NCI-H82 treated with DMSO at 0.1 percent for 48 hours (cell line): ENCODE data around the gene GABBR2.

Experiments used
- DNase-seq: peaks from one replicate; lab custom pipeline; 2025; ENCODE audit not compliant: unreplicated experiment; lab: John Stamatoyannopoulos, UW

Gene GABBR2

DNA sequence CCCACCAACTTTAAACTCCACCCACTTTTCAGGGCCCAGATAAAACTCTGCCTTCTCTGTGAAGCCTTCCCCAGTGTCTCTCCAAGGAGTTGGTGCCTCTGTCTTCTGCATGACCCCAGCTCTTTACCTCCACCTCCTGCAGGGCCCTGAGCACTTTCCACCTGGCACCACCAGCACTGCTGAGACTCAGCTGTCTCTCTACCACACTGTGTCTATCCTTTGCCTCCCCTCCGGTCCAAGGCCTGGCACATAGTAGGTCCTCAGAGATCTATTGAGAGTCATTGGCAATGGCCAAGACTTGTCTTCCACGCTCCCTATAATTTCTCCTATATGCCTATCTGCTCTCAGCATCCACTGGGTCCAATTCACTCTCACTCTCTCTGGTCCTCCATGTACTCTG lies 12.9 kb upstream of the GABBR2 start:
- no peak for DNase-seq

DNA sequence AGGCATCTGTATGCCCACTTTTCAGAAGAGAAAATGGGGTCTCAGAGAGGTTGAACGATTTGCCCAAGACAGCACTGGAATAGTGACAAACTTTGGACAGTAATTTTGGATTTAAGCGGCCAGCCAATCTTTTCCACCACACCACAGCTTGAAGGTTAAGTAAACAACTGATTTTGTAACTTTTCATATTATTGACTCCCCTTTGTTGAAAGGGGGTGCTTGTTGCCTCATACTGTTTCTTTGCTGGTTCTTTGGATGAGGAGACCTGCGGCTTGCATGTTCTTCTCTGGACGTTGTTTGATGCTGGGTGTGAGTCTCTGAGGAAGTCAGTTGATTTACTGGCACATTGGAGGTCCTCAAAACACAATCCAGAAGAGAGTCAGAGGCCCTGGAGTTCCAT lies 11.7 kb upstream of the GABBR2 start:
- no peak for DNase-seq

DNA sequence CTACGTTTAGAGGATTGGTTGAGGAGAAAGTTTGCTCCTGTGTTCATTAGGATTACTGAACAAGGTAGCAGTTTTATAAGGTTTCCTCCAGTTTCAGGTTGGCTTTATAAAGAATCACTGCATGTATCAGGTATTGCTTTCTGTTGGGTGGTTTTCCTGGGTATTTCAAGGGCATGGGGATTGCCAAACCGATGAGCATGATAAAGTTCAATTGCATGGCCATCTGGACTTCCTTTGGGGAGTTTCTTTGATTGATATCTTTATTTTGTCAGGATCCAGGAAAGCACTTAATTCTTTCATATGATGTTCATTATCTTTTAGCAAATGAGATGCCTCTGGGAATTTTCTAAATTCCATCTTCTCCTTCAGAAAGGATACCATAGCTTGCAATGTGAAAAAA lies 10.3 kb upstream of the GABBR2 start:
- DNase-seq, result no peak

DNA sequence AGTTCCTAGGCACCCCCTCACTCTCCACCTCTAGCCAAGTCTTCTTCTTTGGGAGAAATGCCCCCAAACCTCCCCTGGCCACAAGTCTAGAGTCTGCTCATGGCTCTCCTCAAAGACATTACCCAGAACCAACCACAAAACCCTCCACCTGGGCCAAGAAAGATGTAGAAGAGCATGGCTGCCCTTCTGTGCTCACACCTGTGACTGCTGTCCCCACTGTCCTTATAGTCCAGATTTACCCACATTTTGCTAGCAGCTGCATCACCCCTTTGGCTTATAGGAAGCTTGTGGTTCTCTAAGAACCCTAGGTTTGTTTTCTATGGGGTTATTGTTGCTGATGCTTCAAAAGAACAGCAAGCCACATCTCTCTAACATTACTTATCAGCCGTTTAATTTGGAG lies 6.1 kb upstream of the GABBR2 start:
- no peak for DNase-seq

DNA sequence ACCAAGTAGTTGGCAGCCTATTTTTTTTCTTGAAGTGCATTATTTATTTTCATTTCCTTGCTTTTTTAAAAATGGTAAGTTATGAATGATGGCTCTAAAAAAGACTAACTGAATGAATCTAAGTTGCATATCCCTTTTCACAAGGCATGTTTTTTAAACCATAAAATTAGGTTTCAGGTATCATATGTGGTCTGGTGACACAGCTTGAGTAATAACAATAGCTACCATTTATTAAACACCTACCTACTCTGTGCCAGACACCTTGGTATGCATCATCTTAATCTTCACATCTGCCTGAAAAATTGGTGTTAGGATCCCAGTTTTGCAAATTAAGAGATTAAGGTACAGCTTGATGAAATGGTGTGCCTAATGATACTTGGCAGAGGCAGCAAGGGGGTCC lies 4.3 kb upstream of the GABBR2 start:
- no peak for DNase-seq

DNA sequence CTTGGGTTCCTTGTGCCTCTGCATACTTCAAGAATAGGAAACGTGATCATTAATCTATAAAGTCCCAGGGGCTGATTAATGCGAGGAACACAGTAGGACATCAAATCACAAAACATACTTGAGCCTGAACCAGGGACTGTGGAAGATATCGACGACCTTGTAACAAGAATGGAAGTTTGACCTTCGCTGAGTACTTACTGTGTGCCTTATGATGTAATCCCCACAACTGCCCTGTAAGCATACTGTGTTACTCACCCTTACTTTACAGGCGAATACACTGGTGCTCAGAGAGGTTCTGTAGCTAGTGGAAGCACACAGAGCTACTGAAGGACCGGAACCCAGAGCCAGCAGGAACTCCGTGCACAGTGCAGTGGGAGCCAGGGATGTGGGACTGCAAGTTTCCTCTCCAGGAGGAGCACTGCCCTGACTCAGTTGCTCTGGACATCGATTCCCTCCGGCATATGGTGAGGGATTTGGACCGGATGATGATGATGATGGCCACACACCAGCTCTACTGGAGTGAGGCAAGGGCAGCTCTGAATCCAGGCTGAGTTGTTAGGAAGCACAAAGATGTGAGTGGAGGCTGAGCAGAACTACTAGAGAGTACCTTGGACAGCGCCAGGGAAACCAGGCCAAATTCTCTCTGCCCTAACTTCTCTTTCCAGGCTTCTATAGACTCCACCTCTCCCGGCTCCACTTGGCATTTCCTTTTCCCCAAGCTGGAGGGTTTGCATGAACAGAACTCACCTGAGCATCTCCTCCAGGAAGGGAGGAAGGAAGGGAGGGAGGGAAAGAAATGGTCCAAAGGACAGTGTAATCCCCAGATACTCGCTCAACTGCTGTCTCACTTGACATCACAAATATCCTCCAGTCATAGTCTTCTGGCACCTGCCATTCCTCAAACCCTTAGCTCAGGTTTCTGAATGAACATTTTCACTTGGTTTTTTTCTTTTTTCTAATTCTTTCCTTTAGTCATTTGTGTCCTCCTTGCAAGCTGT lies 1.5 kb upstream of the GABBR2 start:
- DNase-seq, result no peak

DNA sequence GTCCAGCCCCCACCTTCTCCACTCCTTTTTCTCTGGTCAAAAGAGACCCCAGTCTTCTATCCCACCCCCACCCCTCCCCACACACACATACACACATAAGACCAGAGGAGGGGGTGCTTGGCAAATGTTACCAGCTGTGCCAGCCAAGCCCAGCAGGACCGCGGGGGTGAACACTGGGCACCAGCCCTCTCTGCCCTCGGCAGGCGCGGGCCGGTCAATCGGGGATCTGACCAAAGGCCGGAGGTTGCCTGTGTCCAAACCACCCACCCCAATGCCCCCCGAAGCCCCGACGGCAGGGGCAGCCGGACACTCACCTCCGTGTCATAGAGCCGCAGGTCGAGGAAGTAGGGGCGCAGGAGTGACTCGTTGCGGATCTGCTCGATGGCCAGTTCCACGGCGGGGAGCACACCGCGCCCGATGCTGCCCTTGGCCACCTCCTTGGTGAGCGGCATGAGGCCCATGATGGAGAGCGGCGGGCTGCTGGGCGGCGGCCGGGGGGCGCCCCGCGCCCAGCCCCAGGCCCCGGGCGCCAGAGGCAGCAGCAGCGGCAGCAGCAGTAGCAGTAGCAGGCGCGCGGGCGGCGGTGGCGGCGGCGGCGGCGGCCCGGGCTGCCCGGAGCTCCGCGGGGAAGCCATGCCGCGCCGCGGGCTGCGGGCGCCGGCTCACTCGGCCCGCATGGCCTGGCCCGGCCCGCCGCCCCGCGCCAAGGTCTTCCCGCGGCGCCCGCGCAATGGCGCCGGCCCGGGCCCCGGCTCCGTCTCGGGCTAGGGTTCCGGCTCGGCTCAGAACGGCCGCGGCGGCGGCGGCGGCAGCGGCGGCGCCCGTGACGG lies 417 bp downstream of the GABBR2 start:
- DNase-seq, result no peak

DNA sequence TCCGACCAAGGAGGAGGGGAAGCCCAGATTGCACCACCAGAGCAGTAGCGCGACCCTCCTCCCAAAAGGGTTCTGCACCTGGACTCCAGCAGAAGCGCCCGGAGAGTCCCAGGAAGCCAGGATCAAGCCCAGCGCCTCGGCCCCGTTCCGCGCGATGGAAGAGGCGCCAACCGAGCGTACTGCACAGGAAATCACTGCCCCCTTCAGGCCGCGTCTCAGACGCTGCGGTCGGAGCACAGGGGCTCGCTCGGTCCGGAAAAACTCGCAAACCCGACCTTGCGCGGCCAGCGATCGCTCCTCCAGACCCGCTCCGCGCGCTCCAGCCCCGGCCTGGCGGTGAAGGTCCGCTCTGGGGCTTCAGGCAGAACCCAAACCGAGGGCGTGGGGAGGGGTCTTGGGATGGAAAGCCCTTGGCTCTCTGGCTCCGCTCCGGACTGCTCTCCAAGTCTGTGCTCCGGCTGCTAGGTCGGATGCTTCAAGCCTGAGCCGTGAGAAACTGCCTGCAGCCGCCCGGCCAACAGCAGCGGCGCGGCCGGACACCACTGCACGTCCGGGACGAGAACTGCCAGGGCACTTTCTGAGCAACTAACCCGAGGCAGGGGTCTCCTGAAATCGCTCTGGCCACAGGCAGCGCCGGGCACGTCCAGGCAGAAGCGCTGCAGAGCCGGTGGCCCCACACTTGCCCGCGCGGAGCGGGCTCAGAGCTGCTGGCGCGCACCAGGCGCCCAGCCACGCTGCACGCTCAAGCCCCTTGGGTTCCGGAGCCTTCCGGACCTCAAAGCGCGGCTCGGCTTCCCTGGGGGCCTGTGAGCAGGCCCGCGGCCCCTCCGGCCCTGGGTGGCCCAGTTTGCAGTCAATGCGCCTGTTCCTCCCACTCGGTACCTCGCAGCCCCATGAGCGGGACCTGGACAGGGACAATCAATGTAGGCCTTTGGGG lies 1.3 kb downstream of the GABBR2 start:
- DNase-seq, result peak; percentile 60

DNA sequence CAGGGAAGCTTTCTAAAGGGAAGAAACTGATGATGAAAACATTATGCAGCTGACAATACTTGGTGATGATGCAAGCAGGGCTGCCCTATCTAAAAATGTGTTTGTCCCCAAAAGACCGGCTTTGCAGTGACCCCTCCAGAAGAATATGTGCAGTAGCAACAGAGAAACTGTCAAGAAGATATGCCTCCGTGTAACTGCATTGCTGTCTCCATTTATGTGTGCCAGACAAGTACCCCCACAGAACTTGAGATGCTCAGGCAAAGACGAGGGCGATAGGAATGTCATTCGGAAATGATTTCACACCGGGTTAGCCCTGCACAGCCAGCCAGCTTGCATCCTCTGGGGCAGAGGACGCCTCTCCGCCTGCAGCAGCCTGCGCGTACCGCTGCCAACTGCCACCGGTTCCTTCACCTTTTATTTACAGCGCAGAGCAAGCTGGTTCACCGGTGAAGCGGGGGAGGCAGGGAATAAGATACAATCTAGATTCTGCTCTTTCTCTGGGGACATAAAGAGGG lies 2.0 kb downstream of the GABBR2 start:
- DNase-seq, result no peak

DNA sequence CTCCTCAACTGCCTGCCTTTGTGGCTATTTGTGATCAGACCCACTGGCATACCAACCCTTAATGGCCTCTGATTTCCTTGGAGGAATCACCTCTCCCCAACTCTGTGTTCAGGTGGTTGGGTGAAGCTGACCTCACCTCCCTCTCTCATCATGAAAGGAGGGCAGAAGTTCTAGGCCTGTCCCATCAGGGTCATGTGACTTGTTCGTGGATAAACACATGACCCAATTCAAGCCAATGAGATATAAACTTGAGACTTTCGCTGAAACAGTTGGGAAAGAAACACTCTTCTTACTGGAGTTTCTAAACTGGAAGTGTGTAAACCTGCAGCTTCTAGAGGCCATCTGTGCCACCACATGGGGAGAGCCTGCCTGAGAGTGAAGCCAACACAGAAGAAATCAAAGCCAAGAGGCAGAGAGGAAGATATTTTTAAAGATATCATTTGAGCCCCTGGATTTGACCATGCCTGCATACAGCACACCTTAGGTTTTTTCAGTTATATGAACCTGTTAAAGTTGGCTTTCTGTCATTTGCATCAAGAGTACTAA lies 5.8 kb downstream of the GABBR2 start:
- no peak for DNase-seq

DNA sequence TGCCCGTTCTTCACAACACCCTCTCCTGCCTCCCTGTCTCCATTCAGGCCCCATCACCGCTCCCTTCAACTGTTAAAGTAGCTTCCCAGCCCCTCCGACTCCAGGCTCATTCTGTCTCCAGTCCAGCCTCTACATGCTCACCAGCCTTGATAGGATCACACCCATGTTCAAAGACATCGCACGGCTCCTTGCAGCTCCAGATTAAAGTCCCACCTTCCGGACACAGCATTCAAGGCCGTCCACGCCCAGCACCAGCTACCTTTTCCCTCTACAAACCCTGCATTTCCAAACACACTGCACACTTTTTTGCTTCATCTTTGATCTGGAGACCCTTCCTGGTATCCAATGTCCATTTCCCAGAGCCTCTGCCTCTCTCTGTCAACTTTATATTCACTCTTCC lies 6.4 kb downstream of the GABBR2 start:
- DNase-seq, result no peak

DNA sequence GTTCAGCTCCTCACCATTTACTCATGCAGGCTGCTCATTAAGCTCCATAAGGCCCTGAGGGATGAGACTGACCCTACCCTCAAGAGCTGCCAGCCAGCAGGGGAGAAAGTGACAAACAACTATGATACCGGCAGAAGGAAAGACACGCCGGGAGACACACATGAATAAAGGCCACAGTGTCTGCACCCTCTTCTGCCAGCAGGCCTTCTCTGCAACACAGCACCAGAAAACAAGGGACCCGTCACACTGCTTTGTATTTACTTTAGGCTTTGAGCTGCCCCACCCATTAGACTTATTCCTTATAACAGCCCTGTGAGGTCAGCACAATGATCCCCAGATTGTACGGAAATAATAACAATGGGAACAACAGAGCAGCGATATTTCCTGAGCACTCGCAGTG lies 7.2 kb downstream of the GABBR2 start:
- DNase-seq, result no peak

DNA sequence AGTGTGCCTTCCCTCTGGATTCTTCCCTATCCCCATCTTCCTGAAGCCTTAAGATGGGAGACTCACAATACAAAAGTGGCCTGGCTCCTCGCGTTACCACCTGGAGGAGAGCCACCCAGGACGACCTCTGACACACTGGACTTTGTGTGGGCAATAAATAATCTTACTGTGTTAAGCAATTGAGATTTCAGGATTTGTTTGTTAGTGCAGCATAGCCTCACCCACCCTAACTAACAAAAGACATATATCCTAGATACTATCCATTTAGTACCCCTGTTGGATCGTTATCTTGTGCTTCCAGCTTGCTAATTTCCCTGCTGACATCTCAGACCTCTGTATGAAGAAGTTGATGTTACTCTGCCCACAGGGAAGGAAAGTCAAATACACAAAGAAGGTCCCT lies 7.9 kb downstream of the GABBR2 start:
- no peak for DNase-seq

DNA sequence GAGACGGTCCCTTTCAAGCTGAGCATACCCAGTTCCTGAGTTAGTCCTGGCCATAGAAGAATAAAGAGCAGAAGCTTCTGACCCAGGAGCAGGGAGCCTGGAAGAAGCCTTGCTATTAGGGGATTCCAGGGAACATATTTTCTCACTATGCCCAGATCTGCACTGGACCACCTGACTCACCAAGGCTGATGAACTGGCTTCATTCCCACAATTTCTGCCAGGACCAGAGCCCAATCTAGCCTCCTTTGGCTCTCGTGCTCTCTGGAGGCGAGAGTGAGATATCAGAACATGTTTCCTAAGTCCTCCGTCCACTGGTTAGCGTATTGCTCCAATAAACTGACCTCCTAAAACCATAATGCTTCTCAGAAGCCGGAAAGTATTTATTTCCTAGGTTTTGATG lies 9.9 kb downstream of the GABBR2 start:
- no peak for DNase-seq

DNA sequence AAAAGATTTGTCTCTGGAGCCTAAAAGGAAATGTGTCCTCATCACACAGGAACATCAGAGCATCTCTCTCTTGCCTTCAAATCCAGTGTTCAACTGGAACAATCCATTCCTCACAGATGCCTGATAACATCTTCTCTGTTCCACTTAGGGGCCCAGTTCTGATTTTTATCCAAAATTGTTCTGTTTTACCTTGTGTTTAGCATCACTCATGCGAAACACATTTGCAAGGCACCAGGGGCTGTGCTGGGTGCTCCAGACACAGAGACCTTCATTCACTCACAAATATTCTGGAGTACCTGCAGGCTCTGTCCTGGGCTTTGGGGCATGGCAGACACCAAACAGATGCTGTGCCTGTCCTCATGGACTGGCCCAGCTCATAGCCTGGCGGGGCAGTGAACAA lies 13.8 kb downstream of the GABBR2 start:
- DNase-seq, result no peak

DNA sequence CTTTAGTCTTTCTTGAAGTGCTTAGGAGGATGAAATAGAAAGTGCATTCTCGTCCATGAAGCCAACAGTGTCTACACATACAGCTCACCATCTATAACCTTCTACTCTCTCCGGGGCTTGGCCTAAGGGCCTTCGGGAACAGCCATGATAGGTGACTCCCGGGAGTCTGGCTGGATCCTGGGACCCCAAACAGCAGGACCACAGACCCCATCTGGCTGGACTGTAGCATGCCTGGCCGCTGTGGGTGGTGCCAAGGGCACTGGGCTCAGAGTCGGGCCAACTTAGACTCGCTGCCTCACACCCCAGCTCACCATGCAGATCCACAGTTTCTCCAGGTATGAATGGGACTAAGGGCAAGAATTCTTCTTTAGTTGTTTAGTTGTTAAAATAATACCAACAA lies 16.3 kb downstream of the GABBR2 start:
- DNase-seq, result no peak

DNA sequence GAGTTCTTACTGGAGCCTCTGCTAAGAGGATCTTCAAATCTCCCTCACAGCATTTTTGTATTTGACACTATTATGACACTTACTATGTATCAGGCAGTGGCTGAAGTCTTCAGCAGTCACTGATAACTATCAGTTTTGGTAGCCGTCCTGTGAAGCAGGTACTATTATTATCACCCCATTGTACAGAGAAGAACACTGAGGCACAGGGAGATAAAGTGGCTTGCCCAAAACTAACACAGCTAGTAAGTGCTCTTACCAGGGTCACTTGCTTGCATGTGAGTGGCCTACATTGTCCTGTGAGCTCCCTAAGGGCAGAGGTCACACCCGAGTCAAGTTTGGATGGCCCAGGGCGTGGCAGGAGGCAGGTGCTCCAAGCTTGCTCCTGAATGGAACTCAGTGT lies 16.8 kb downstream of the GABBR2 start:
- DNase-seq, result no peak

DNA sequence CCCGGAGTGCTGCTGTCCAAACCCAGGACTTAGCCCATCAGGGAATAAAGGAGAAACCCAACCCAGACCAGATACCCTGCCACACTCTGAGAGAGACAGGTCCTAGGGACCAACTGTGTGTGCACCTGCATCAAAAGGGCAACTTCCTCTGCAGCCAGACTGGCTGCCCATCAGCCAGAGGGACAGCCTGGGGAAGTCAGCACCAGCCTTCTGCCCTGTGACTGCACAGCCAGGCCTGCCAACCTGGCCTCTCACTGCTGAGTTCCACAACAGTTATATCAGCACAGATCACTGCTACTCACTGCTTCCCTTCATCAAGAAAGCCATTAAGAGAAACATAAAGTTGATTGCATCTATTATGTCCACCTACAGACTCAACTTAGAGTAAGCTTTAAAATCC lies 18.0 kb downstream of the GABBR2 start:
- DNase-seq, result no peak

DNA sequence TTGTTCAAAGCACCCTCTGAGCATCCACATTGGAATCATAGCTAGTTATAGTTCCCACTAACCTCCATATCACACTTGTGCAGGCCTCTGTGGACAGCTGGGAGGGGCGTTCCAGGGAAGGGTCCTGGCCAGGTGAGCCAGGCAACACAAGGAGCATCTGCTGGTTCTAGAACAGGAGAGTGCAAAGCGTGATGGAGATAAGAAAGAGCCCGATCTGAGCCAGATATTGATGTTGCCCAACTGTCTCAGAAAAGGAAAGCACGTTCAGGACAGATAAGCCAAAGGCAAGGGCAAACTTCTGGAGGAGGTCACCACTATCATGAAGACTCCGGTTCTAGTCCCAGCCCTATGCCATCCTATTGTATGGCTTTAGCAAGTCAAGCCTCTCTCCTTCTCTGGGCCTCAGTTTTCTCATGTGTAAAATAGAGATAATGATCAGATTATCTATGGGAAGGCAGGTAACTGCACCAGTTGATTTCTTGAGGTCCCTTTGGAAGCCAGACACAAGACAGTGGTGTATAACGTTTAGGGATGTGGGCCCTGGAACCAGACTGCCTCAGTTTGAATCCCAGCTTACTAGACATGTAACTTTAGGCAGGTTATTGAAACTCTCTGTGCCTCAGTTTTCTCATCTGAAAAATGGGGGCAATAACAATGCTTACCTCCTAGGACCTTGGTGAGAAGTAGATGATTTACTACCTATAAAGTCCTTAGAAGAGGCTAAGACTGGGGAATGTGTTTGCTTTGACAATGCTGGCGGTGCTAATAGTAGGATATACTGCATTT lies 19.8 kb downstream of the GABBR2 start:
- no peak for DNase-seq

DNA sequence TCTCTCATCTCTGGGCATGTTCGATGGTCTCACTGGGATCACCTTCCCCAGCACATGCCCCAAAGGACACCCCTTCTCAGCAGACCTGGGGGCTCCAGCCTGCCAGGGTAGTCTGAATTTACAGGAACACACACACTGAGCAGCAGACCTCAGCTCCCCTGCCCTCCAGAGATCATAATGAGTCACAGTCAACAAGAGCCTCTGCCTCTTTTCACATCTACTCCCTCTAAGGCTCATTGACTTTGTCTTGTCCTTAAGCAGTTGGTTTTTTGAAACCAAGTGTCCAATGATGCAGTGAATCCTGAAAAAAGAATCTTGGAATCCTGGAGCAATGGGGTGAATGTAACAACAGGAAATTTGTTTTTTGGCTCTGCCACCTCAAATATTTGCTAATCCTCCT lies 20.8 kb downstream of the GABBR2 start:
- DNase-seq, result no peak
